Endometrial microvascular endothelial cells (primary cell): Measurements from ENCODE around the gene MAGI2. TPM values are rescaled to one million over a fixed set of nuclear protein-coding genes. Genes with fewer than 3 reads are reported as not detected.

Source experiments
- in situ Hi-C: cut with HindIII; loops from 2 replicates; pipeline ENCODE4 v1.10.0; 2017; ENCODE audit warnings: low sequenced_read_pairs, low pct_unique_long_range_greater_than_20kb; ENCODE audit errors: inconsistent ontology term
- total RNA-seq: library from RNA; depleted of rRNA; stranded (reverse); fragments of >200 nt; gene quantifications from one replicate; pipeline ENCODE4 v1.2.3, GENCODE V29; 2015; ENCODE audit errors: inconsistent ontology term

MAGI2 gene
- total RNA-seq, 1 donor from 2014 or later = 0.46 TPM

- in situ Hi-C loops = no loop called here
Measured at GRCh38 chr7:78679112-78679876, 774.2 kb downstream of the MAGI2 start.

- in situ Hi-C loops = no loop called here
Measured at GRCh38 chr7:78677391-78677790, 776.1 kb downstream of the MAGI2 start.

- in situ Hi-C loops = no loop called here
Measured at GRCh38 chr7:78675511-78675910, 778.0 kb downstream of the MAGI2 start.

- in situ Hi-C loops = no loop called here
Measured at GRCh38 chr7:78673272-78673671, 780.2 kb downstream of the MAGI2 start.

- in situ Hi-C loops = no loop called here
Measured at GRCh38 chr7:78662939-78663338, 790.5 kb downstream of the MAGI2 start.

GRCh38 chr7:78649976-78650375 lies 803.5 kb downstream of the MAGI2 start:
- in situ Hi-C loops = no loop called here

- in situ Hi-C loops = no loop called here
Measured at GRCh38 chr7:78649236-78649635, 804.2 kb downstream of the MAGI2 start.

GRCh38 chr7:78642751-78643150 lies 810.7 kb downstream of the MAGI2 start:
- in situ Hi-C loops = no loop called here

- in situ Hi-C loops = no loop called here
Measured at GRCh38 chr7:78638364-78638763, 815.1 kb downstream of the MAGI2 start.

GRCh38 chr7:78636727-78637126 lies 816.7 kb downstream of the MAGI2 start:
- in situ Hi-C loops = no loop called here

GRCh38 chr7:78635026-78635793 lies 818.3 kb downstream of the MAGI2 start:
- in situ Hi-C loops = no loop called here

- in situ Hi-C loops = no loop called here
Measured at GRCh38 chr7:78634093-78634492, 819.4 kb downstream of the MAGI2 start.

- in situ Hi-C loops = no loop called here
Measured at GRCh38 chr7:78620920-78621319, 832.5 kb downstream of the MAGI2 start.

- in situ Hi-C loops = no loop called here
Measured at GRCh38 chr7:78616539-78616938, 836.9 kb downstream of the MAGI2 start.

GRCh38 chr7:78609281-78609680 lies 844.2 kb downstream of the MAGI2 start:
- in situ Hi-C loops = no loop called here

GRCh38 chr7:78607099-78607498 lies 846.4 kb downstream of the MAGI2 start:
- in situ Hi-C loops = no loop called here

- in situ Hi-C loops = no loop called here
Measured at GRCh38 chr7:78605119-78605518, 848.3 kb downstream of the MAGI2 start.

- in situ Hi-C loops = no loop called here
Measured at GRCh38 chr7:78601728-78602127, 851.7 kb downstream of the MAGI2 start.

GRCh38 chr7:78594156-78594555 lies 859.3 kb downstream of the MAGI2 start:
- in situ Hi-C loops = no loop called here

GRCh38 chr7:78588393-78588792 lies 865.1 kb downstream of the MAGI2 start:
- in situ Hi-C loops = no loop called here
